ENCODE data around the gene BAX. TPM values are rescaled to one million over a fixed set of nuclear protein-coding genes. Genes with fewer than 3 reads are reported as not detected.
"Not testable (repeated sequence)": the region's sequence is repeated elsewhere in the genome, so short reads cannot be mapped to it uniquely, and the experiment has no call there.

Gene BAX
- polyA plus RNA-seq = 100 to 1,000 TPM; 138 to 199 (median 162) TPM
- long read RNA-seq, donor 1, transcript BAX-202 (6 exons, 793 nt) = major isoform, 55 of 84 reads
- long read RNA-seq, donor 1, transcript BAX-207 (5 exons, 1,346 nt) = minor isoform, 6 of 84 reads
- long read RNA-seq, donor 1, partial matches to known transcripts = 5 of 84 reads
- long read RNA-seq, donor 1, other reads (novel, unspliced or antisense) = 5 of 84 reads
- long read RNA-seq, donor 2, transcript BAX-202 (6 exons, 793 nt) = major isoform, 14 of 24 reads
- long read RNA-seq, donor 2, partial matches to known transcripts = 0 of 24 reads
- long read RNA-seq, donor 2, other reads (novel, unspliced or antisense) = 0 of 24 reads
- long read RNA-seq, donor 3, transcript BAX-201 (5 exons, 1,358 nt) = minor isoform, 5 of 44 reads
- long read RNA-seq, donor 3, transcript BAX-202 (6 exons, 793 nt) = major isoform, 28 of 44 reads
- long read RNA-seq, donor 3, partial matches to known transcripts = 5 of 44 reads
- long read RNA-seq, donor 3, other reads (novel, unspliced or antisense) = 0 of 44 reads
- long read RNA-seq, donor 4, partial matches to known transcripts = 0 of 1 reads
- long read RNA-seq, donor 4, other reads (novel, unspliced or antisense) = 0 of 1 reads
- long read RNA-seq, donor 5, transcript BAX-202 (6 exons, 793 nt) = major isoform, 14 of 17 reads
- long read RNA-seq, donor 5, partial matches to known transcripts = 0 of 17 reads
- long read RNA-seq, donor 5, other reads (novel, unspliced or antisense) = 0 of 17 reads
- long read RNA-seq, donor 6, transcript BAX-202 (6 exons, 793 nt) = major isoform, 29 of 39 reads
- long read RNA-seq, donor 6, partial matches to known transcripts = 7 of 39 reads
- long read RNA-seq, donor 6, other reads (novel, unspliced or antisense) = 0 of 39 reads
- long read RNA-seq, donor 7, transcript BAX-202 (6 exons, 793 nt) = major isoform, 30 of 49 reads
- long read RNA-seq, donor 7, partial matches to known transcripts = 12 of 49 reads
- long read RNA-seq, donor 7, other reads (novel, unspliced or antisense) = 0 of 49 reads
- long read RNA-seq, donor 8, partial matches to known transcripts = 0 of 2 reads
- long read RNA-seq, donor 8, other reads (novel, unspliced or antisense) = 0 of 2 reads
- long read RNA-seq, donor 9, transcript BAX-202 (6 exons, 793 nt) = major isoform, 7 of 9 reads
- long read RNA-seq, donor 9, partial matches to known transcripts = 0 of 9 reads
- long read RNA-seq, donor 9, other reads (novel, unspliced or antisense) = 0 of 9 reads
- long read RNA-seq, donor 10, transcript BAX-202 (6 exons, 793 nt) = major isoform, 35 of 51 reads
- long read RNA-seq, donor 10, partial matches to known transcripts = 9 of 51 reads
- long read RNA-seq, donor 10, other reads (novel, unspliced or antisense) = 0 of 51 reads

- Histone ChIP-seq H3K4me1 (ENCODE audit: control insufficient read depth in 3 of 3, insufficient read depth in 2 of 3, low read depth in 1 of 3, low read length in 2 of 3) (peaks cover 0 to 23% (median 7%) of the 10 kb centered on the region in 3 donors), H3K36me3 (ENCODE audit: control insufficient read depth in 3 of 3, insufficient read depth in 2 of 3, low read depth in 1 of 3, low read length in 3 of 3) (peaks cover 0 to 33% (median 2%) of the 10 kb centered on the region in 3 donors), H3K27ac (ENCODE audit: low read depth in 1 of 3, low read length in 2 of 3) (peak within 1 kb of the TSS; percentile 56 to 86 (median 82)), H3K27me3 (ENCODE audit: control insufficient read depth in 3 of 3, insufficient read depth in 3 of 3, low read length in 3 of 3) (no peaks in the 10 kb centered on the region), H3K9me3 (ENCODE audit: control insufficient read depth in 2 of 2, insufficient read depth in 1 of 2, low read depth in 1 of 2, low read length in 1 of 2) (no peaks in the 10 kb centered on the region), H3K4me3 (ENCODE audit: low read depth in 1 of 3, low read length in 3 of 3) (peak within 1 kb of the TSS; percentile 73 to 100 (median 73))
- DNase-seq (peak; percentile 98 to 99), FAIRE-seq (no peak)
- 0% methylated on average over 40 to 71 of the region's 71 CpGs for WGBS, 3 donors
Observed at GRCh38 chr19:48954595-48955307, at the start of gene BAX. TSS of gene BAX (plus strand) at chr19:48954875. CDS start at chr19:48954929, 54 bp downstream.

GRCh38 chr19:48905664-48906063 lies 49.0 kb upstream of the BAX start:
- DNase-seq (no peak), FAIRE-seq (no peak)
- H3K9me3 ChIP-seq (ENCODE audit: control insufficient read depth in 2 of 2, insufficient read depth in 1 of 2, low read depth in 1 of 2, low read length in 1 of 2) = peaks cover 0 to 6% of the 10 kb centered on the region in 2 donors
- H3K4me1 ChIP-seq (ENCODE audit: control insufficient read depth in 3 of 3, insufficient read depth in 2 of 3, low read depth in 1 of 3, low read length in 2 of 3) = peaks cover 0 to 24% (median 3%) of the 10 kb centered on the region in 3 donors
- H3K27me3 ChIP-seq (ENCODE audit: control insufficient read depth in 3 of 3, insufficient read depth in 3 of 3, low read length in 3 of 3) = no peaks in the 10 kb centered on the region
- H3K4me3 ChIP-seq (ENCODE audit: low read depth in 1 of 3, low read length in 3 of 3) = no peak overlapping the region
- H3K36me3 ChIP-seq (ENCODE audit: control insufficient read depth in 3 of 3, insufficient read depth in 2 of 3, low read depth in 1 of 3, low read length in 3 of 3) = peaks cover 14 to 84% (median 17%) of the 10 kb centered on the region in 3 donors
- H3K27ac ChIP-seq (ENCODE audit: low read depth in 1 of 3, low read length in 2 of 3) = no peak overlapping the region
- WGBS, 3 donors = 91 to 96% (median 92%) methylated on average over 14 of the region's 14 CpGs

- no peak for DNase-seq
- Histone ChIP-seq H3K4me1 (ENCODE audit: control insufficient read depth in 3 of 3, insufficient read depth in 2 of 3, low read depth in 1 of 3, low read length in 2 of 3) (peaks cover 0 to 24% (median 3%) of the 10 kb centered on the region in 3 donors), H3K9me3 (ENCODE audit: control insufficient read depth in 2 of 2, insufficient read depth in 1 of 2, low read depth in 1 of 2, low read length in 1 of 2) (peaks cover 0 to 6% of the 10 kb centered on the region in 2 donors), H3K27ac (ENCODE audit: low read depth in 1 of 3, low read length in 2 of 3) (peak overlapping the region in 2 of 3 donors; percentile 22 to 72), H3K4me3 (ENCODE audit: low read depth in 1 of 3, low read length in 3 of 3) (no peak overlapping the region), H3K27me3 (ENCODE audit: control insufficient read depth in 3 of 3, insufficient read depth in 3 of 3, low read length in 3 of 3) (no peaks in the 10 kb centered on the region), H3K36me3 (ENCODE audit: control insufficient read depth in 3 of 3, insufficient read depth in 2 of 3, low read depth in 1 of 3, low read length in 3 of 3) (peaks cover 19 to 90% (median 22%) of the 10 kb centered on the region in 3 donors)
- FAIRE-seq = no peak
- 96% methylated on average over 10 of the region's 10 CpGs for WGBS, 3 donors
Observed at GRCh38 chr19:48906324-48906723, 48.4 kb upstream of the BAX start.

DNA sequence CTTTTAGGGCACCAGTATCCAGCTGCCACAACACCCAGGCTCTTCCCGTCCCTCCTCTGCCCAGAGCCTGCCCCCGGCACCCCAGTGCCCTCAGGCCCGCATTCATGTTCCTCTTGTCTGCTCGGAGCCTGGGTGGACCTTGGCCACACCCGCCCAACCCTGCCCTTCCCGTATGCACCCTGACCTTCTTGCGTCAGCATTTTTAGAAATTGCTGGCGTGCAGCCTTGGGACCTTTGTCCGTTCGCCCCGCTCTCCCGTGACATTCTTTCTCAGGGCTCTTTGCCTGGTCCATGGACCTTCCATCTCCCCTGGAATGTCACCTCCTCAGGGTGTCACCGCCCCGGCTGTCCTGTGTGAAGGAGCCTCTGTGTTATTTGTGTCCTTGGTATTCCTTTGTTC lies 47.0 kb upstream of the BAX start:
- H3K4me3 ChIP-seq (ENCODE audit: low read depth in 1 of 3, low read length in 3 of 3) = no peak overlapping the region
- no peaks in the 10 kb centered on the region for H3K27me3 ChIP-seq (ENCODE audit: control insufficient read depth in 3 of 3, insufficient read depth in 3 of 3, low read length in 3 of 3)
- DNase-seq (peak; percentile 94 to 96), FAIRE-seq (no peak)
- H3K9me3 ChIP-seq (ENCODE audit: control insufficient read depth in 2 of 2, insufficient read depth in 1 of 2, low read depth in 1 of 2, low read length in 1 of 2) = peaks cover 0 to 6% of the 10 kb centered on the region in 2 donors
- peaks cover 22 to 91% (median 22%) of the 10 kb centered on the region in 3 donors for H3K36me3 ChIP-seq (ENCODE audit: control insufficient read depth in 3 of 3, insufficient read depth in 2 of 3, low read depth in 1 of 3, low read length in 3 of 3)
- H3K27ac ChIP-seq (ENCODE audit: low read depth in 1 of 3, low read length in 2 of 3) = peak overlapping the region; percentile 73 to 86 (median 76)
- H3K4me1 ChIP-seq (ENCODE audit: control insufficient read depth in 3 of 3, insufficient read depth in 2 of 3, low read depth in 1 of 3, low read length in 2 of 3) = peaks cover 0 to 18% (median 0%) of the 10 kb centered on the region in 3 donors
- WGBS, 3 donors = 22 to 60% (median 29%) methylated on average over 14 of the region's 14 CpGs

DNA sequence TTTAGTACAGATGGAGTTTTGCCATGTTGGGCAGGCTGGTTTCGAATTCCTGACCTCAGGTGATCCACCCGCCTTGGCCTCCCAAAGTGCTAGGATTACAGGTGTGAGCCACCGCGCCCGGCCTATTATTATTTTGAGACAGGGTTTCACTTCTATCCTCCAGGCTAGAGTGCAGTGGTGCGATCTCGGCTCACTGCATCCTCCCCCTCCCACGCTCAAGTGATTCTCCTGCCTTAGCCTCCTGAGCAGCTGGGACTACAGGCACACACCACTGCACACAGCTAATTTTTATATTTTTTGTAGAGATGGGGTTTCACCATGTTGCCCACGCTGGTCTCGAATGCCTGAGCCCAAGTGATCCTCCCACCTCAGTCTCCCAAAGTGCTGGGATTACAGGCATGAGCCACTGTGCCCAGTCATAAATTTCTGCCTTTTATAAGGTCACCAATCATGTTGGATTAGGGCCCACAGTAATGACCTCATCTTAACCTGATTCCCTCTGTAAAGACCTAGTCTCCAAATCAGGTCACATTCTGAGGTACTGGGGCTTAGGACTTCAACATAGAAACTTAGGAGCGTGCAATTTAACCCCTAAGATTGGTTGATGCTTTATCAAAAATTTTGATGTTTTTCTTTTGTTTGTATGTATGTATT lies 45.1 kb upstream of the BAX start:
- 90 to 97% (median 95%) methylated on average over 11 of the region's 11 CpGs for WGBS, 3 donors
- not testable (repeated sequence) for FAIRE-seq
- H3K36me3 ChIP-seq (ENCODE audit: control insufficient read depth in 3 of 3, insufficient read depth in 2 of 3, low read depth in 1 of 3, low read length in 3 of 3) = peaks cover 22 to 98% (median 27%) of the 10 kb centered on the region in 3 donors

DNA sequence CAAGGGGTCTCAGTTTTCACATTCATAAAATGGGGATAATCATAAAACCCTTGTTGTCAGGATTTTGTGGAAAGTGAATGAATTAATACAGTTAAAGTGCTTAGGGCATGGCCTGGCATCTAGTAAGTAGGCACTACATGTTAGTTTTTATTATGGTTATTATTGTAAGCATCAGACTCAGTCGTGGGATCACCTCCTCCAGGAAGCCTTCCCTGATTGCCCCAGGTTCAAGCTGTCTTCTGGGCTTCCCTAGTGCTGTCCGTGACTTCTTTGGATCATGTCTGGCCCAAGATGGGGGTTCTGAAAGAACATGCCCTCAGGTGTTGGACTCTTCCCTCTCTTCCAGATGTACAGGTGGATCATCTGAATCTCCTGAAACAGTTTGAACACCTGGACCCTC lies 43.9 kb upstream of the BAX start:
- H3K4me1 ChIP-seq (ENCODE audit: control insufficient read depth in 3 of 3, insufficient read depth in 2 of 3, low read depth in 1 of 3, low read length in 2 of 3) = peaks cover 0 to 17% (median 0%) of the 10 kb centered on the region in 3 donors
- no peak overlapping the region for H3K4me3 ChIP-seq (ENCODE audit: low read depth in 1 of 3, low read length in 3 of 3)
- no peak for DNase-seq
- 89 to 97% (median 92%) methylated on average over 2 of the region's 2 CpGs for WGBS, 3 donors
- FAIRE-seq = no peak
- peaks cover 19 to 98% (median 24%) of the 10 kb centered on the region in 3 donors for H3K36me3 ChIP-seq (ENCODE audit: control insufficient read depth in 3 of 3, insufficient read depth in 2 of 3, low read depth in 1 of 3, low read length in 3 of 3)
- peaks cover 0 to 6% of the 10 kb centered on the region in 2 donors for H3K9me3 ChIP-seq (ENCODE audit: control insufficient read depth in 2 of 2, insufficient read depth in 1 of 2, low read depth in 1 of 2, low read length in 1 of 2)
- H3K27ac ChIP-seq (ENCODE audit: low read depth in 1 of 3, low read length in 2 of 3) = no peak overlapping the region
- H3K27me3 ChIP-seq (ENCODE audit: control insufficient read depth in 3 of 3, insufficient read depth in 3 of 3, low read length in 3 of 3) = no peaks in the 10 kb centered on the region

More for the DNA sequence above, 45.1 kb upstream of the BAX start:
- H3K27me3 ChIP-seq (ENCODE audit: control insufficient read depth in 3 of 3, insufficient read depth in 3 of 3, low read length in 3 of 3); H3K4me3 ChIP-seq (ENCODE audit: low read depth in 1 of 3, low read length in 3 of 3); H3K9me3 ChIP-seq (ENCODE audit: control insufficient read depth in 2 of 2, insufficient read depth in 1 of 2, low read depth in 1 of 2, low read length in 1 of 2); DNase-seq: not testable (repeated sequence)
- Histone ChIP-seq H3K4me1 (ENCODE audit: control insufficient read depth in 3 of 3, insufficient read depth in 2 of 3, low read depth in 1 of 3, low read length in 2 of 3) (peaks cover 0 to 17% (median 0%) of the 10 kb centered on the region in 3 donors), H3K27ac (ENCODE audit: low read depth in 1 of 3, low read length in 2 of 3) (peak overlapping the region in 2 of 3 donors; percentile 2 to 86)

Measured in small intestine (tissue), 16 donors.